ENCODE measurements around the gene RUFY4.
A peak's percentile ranks its signal among the peaks of the same experiment; 100 is the strongest.
"Not testable (repeated sequence)": the region's sequence is repeated elsewhere in the genome, so short reads cannot be mapped to it uniquely, and the experiment has no call there.

The RUFY4 gene

DNA sequence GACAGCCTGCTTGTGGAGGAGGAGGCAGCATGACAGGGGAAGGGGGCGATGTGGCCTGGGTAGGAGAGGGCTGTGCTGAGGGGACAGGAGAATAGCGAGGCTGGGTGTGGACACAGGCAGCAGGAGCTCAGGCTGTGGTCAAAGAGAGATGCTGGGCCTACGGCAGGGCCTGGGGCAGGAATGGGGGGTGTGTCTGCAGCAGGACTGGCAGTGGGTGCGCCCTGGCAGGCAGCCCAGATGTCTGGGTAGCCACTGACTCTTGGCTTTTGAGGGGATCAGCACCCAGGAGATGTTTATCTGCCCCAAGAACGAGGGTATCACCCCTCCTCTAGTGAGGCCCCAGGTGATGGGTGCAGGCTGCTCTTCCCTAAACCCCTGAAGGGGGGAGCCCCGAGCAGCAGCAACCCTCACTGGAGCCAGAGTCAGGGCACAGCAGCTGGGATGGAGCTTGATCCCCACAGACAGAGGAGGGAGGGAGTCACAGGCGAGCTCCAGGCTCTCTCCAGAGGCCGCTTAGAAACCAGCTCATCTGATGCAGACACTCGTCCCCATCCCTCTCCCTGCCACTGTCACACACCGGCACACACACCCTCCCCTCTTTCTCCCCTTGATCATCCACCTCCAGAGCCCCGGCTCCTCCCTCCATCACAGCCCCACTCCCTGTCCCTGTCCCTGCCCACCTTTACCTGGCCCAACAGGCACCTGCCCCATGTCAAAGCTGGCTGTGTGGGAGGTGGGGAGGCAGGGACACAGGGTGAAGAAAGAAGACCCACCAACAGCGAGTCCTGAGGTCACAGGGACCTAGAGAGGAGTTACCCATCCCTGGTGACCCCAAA lies 36.5 kb upstream of the RUFY4 start:
- no peak for DNase-seq

GRCh38 chr2:218033208-218033589 lies 35.9 kb upstream of the RUFY4 start:
- DNase-seq = no peak

- no peak for DNase-seq
Observed at GRCh38 chr2:218033590-218034496, 35.2 kb upstream of the RUFY4 start.

GRCh38 chr2:218034497-218035213 lies 34.4 kb upstream of the RUFY4 start:
- DNase-seq = peak; percentile 19

DNA sequence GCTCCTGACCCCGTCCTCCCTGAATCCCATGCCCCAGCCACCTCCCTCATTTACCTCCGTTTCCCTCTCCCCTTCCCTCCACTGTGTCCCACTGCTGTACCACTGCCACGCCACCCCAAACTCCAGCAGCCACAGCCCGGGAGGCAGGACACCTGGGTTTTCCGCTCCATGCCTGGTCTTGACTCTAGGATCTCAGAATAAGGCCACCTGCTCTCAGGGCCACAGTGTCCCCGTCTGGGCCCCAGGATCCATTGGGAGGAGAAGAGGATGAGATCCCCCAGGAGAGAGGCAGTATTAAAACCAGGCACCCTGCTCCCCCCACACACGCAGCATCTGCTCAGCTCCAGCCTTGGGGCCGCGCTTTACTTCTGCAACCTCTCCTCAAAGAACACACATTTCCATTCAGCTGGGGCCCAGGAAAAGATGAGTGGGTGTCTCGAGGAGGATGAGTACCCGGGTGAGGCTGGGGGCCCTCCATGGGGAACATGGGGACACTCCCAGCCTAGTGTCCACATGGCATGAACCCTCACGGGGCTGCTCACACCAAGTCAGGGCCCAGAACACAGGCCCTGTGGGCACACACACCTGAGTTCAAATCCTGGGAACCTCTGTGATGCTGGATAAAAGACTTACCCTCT lies 33.5 kb upstream of the RUFY4 start:
- DNase-seq = no peak

DNA sequence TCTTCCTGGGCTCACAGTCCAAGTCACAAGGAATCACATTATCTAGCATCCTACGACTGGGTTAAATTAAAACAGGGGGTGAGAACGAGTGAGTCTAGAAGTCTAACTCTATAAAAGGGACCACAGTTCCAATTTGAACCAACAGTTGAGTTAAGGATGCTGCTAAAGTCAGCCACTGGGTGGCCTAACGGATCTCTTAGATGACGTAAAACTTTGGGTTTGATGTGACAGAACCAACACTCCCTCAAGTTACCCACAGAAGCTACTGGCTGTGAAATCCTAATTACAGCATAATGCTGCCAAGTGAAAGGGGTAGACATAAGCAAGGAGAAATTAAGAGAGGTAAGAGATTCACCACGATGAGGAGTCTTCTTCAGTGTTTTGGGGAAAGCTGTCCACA lies 32.7 kb upstream of the RUFY4 start:
- DNase-seq = no peak

DNA sequence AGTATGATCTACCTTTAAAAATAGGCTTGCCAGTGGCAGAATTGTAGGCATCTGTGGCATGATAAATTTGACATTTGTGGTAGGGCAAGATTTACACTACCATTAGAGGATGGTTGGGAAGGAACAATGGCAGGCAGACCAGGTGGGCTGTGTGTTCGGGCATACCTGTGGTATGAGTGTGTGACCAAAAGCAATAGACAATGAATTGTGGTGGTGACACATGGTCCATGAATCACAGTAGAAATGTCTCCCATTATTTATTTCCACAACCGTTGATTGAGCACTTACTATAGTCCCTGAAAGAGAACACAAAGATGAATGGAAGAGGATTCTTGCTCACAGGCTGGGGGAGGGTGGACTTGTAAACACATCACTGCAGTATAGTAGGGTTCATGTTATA lies 29.9 kb upstream of the RUFY4 start:
- DNase-seq = no peak

GRCh38 chr2:218040883-218041282 lies 28.2 kb upstream of the RUFY4 start:
- no peak for DNase-seq

- DNase-seq = no peak
Observed at GRCh38 chr2:218041302-218042168, 27.5 kb upstream of the RUFY4 start.

DNA sequence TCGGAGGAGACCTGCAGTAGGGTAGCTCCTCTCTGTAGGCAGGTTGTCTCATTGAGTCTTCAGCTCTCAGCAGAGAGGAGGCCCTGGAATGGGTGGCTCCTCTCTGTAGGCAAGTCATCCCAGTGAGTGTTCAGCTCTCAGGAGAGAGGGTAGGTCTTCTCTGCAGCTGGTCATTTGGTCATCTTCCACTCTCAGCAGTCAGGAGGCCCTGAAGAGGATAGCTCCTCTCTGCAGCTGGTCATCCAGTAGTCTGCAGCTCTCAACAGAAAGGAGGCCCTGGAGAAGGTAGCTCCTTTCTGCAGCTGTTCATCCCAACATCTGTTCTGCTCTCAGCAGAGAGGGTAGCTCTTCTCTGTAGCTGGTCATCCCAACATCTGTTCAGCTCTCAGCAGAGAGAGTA lies 26.0 kb upstream of the RUFY4 start:
- DNase-seq = no peak

DNA sequence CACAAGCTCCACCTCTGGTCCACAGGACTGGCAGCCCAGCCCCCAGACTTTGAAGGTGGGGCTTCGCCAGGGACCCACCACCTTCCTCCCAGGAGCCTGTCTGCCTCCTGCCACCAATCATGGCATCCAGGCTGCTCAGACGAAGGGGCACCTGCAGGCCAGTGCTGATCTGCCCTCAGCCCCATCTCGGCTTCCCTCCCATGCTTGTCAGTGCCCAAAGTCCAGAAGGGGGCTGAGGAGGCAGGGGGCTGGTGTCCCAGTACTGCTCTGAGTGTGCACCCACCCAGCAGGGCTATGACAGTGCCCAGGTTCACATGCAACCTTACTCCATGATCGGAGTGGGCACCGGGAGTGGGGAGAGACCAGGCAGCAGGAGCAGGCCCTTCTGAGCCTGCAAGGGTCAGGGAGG lies 25.3 kb upstream of the RUFY4 start:
- no peak for DNase-seq

GRCh38 chr2:218044599-218044998 lies 24.5 kb upstream of the RUFY4 start:
- not testable (repeated sequence) for DNase-seq

- no peak for DNase-seq
Observed at GRCh38 chr2:218046238-218046637, 22.8 kb upstream of the RUFY4 start.

DNA sequence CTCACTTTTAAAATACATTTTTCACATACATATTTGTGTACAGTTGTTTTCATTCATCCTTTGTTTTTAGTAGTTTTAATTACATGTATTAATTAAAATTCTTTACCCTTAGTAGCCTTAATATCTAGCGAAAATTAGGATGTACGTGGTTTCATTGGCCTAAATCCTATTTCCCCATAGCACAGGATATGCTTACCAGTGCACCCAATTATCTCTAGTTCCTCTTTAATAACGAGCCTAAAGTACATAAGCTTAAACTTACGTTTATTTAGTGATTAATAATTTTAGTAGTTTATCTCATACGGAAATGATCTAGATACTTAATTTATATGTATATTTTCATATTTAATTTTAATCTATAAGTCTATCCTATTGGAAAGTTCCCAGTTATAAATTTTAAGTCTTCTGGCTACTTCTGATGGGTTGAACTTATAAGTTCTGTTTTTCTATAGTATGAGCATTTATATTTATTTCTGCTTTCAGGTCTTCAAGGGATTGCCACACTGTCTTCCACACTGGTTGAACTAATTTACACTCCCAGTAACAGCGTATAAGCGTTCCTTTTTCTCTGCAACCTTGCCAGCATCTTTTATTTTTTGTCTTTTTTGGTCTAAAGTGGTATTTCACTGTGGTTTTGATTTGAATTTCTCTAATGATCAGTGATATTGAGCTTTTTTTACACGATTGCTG lies 21.4 kb upstream of the RUFY4 start:
- DNase-seq = no peak

GRCh38 chr2:218051903-218052302 lies 17.1 kb upstream of the RUFY4 start:
- DNase-seq = no peak

GRCh38 chr2:218059289-218059688 lies 9.8 kb upstream of the RUFY4 start:
- no peak for DNase-seq

GRCh38 chr2:218060118-218060517 lies 8.9 kb upstream of the RUFY4 start:
- DNase-seq = no peak

DNA sequence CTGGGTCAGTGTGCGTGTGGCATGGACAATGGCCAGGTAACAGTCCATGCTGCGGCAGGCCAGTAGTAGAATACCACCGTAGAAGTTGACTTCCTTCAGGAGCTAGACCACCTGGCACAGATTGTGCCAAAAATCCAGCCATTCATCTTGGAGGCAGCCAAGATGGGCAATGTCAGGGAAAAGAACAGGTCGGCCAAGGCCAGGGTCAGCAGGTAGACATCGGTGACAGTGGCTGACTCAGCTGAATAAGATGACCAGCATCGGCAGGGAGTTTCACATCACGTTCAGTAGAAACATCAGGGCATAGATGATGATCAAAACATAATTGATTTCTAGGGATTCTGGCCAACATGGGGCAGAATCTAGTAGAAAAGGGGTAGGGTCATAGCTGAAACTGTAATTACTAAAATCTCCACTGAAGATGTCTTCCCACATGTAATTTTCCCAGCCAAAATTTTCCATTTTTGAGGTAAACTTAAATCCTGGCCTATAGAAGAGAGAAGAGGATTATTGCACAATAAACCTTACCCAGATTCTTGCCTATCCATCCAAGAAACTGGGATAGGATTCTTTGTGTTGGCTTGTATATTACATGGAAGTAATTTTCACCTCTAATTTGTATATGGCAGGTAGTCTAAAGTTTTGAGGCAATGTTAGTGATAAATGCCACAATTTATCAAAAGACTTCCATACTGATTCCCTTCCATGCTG lies 7.9 kb upstream of the RUFY4 start:
- DNase-seq = no peak

DNA sequence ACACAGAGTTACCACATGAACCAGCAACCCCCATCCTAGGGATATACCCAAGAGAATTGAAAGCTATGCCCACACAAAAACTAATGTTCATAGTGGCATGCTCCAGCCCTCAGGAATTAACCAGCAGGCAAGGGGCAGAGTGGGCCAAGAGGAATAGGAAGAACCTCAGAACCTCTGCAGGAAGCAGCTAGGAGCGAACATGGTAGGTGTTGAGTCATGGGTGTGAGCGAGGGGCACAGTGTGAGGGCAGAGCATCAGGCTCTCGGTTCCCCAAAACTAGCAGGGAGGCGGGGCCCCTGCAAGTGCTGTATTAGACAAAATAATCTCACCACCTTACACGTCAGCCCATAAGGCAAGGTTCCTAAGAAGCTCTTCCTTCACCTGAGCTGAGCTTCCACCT lies 5.6 kb upstream of the RUFY4 start:
- no peak for DNase-seq

- no peak for DNase-seq
Observed at GRCh38 chr2:218063896-218064295, 5.2 kb upstream of the RUFY4 start.
